ENCODE data around the gene PHYKPL.

GRCh38 chr5:178244576-178244975, 12.0 kb upstream of the PHYKPL start:
- TF ChIP-seq CTCF (IDR thresholded peaks at IDR 0.05) (no peak), EZH2 (IDR thresholded peaks at IDR 0.05; ENCODE audit: borderline replicate concordance, insufficient read depth, low read depth, low read length, poor library complexity, severe bottlenecking) (no peak)

All from B cell (primary cell).